ENCODE data around the gene TCEA2.

- no peak for TF ChIP-seq EZH2 (IDR thresholded peaks at IDR 0.05)
- TF ChIP-seq CTCF (IDR thresholded peaks at IDR 0.05): no peak
- no peak for TF ChIP-seq EZH2phosphoT487 (IDR thresholded peaks at IDR 0.05)
Observed at GRCh38 chr20:64039293-64040160, 23.5 kb upstream of the TCEA2 start.

Measured in neural progenitor cell (in vitro differentiated cells).